AML-193 (cell line): ENCODE results near the gene SMG1.
A peak's percentile ranks its signal among the peaks of the same experiment; 100 is the strongest.
"Not testable (repeated sequence)": the region's sequence is repeated elsewhere in the genome, so short reads cannot be mapped to it uniquely, and the experiment has no call there.

ENCODE experiments used
- DNase-seq, 2 experiments: peaks; one replicate each; lab custom pipeline; 2025; lab: John Stamatoyannopoulos, UW

SMG1 gene

GRCh38 chr16:18925986-18926865 lies at the start of gene SMG1:
Gene SMG1, minus strand, starts transcription at chr16:18926408. Its CDS starts 367 bp downstream, at chr16:18926041.
- DNase-seq: peak; percentile 71 to 72

GRCh38 chr16:18975109-18975508 lies 48.9 kb upstream of the SMG1 start:
- DNase-seq: no peak

- no peak for DNase-seq
Observed at GRCh38 chr16:18969855-18970240, 43.6 kb upstream of the SMG1 start.

- DNase-seq: peak; percentile 24 to 33
Observed at GRCh38 chr16:18969050-18969854, 43.0 kb upstream of the SMG1 start.

GRCh38 chr16:18966791-18967190 lies 40.6 kb upstream of the SMG1 start:
- no peak for DNase-seq

GRCh38 chr16:18965555-18965954 lies 39.3 kb upstream of the SMG1 start:
- DNase-seq: no peak

GRCh38 chr16:18959031-18959505 lies 32.9 kb upstream of the SMG1 start:
- DNase-seq: no peak

GRCh38 chr16:18958621-18959029 lies 32.4 kb upstream of the SMG1 start:
- no peak for DNase-seq

GRCh38 chr16:18956658-18957241 lies 30.5 kb upstream of the SMG1 start:
- not testable (repeated sequence) for DNase-seq

- DNase-seq: peak in 1 of 2 experiments; percentile 20
Observed at GRCh38 chr16:18955874-18956580, 29.8 kb upstream of the SMG1 start.

GRCh38 chr16:18953547-18953946 lies 27.3 kb upstream of the SMG1 start:
- no peak for DNase-seq

- DNase-seq: no peak
Observed at GRCh38 chr16:18950469-18951185, 24.4 kb upstream of the SMG1 start.

- no peak for DNase-seq
Observed at GRCh38 chr16:18948372-18949020, 22.3 kb upstream of the SMG1 start.

- no peak for DNase-seq
Observed at GRCh38 chr16:18945233-18945632, 19.0 kb upstream of the SMG1 start.

GRCh38 chr16:18943414-18943813 lies 17.2 kb upstream of the SMG1 start:
- DNase-seq: no peak

GRCh38 chr16:18942061-18942460 lies 15.9 kb upstream of the SMG1 start:
- no peak for DNase-seq

GRCh38 chr16:18941471-18941870 lies 15.3 kb upstream of the SMG1 start:
- no peak for DNase-seq

- no peak for DNase-seq
Observed at GRCh38 chr16:18938986-18939385, 12.8 kb upstream of the SMG1 start.

GRCh38 chr16:18937390-18937789 lies 11.2 kb upstream of the SMG1 start:
- DNase-seq: no peak

GRCh38 chr16:18936727-18937340 lies 10.6 kb upstream of the SMG1 start:
- DNase-seq: no peak
